ENCODE data around the gene PCGF2. TPM values are rescaled to one million over a fixed set of nuclear protein-coding genes. Genes with fewer than 3 reads are reported as not detected.

PCGF2 gene
- polyA plus RNA-seq, 1 donor: 72.0 TPM

GRCh38 chr17:38751808-38752307 is 3.7 kb upstream of the PCGF2 start:
- DNase-seq: peak; percentile 82

DNA sequence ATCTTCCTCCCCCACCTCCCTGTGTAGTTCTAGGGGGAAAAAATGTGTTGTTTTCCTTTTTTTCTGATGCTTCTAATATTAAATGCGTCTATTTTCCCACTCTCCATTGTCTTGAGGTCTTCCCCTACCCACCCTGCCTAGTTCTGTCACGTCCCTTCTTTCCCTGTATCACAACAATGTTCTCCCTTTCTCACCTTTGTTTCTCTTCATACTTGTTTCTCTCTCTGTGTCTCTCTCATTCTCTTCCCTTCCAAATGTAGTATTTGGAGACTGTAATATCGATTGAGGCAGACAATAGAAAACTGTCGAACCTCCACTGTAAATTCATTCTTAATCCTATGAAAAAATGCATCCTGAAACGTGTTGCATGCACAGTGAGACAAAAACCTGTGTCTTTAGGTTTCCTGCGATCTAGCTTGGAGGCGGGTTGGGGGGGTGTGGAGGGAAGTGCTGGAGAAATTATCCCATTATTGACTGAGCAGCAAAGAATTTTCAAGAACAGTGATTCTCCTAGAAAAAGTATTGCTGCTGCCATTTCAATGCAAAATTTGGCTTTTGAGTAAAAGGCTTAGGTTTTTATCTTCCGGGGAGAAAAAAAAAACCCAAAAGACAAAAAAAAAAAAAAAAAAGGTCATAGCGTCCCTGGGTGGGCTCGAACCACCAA is 3.1 kb upstream of the PCGF2 start:
- no peak for DNase-seq

DNA sequence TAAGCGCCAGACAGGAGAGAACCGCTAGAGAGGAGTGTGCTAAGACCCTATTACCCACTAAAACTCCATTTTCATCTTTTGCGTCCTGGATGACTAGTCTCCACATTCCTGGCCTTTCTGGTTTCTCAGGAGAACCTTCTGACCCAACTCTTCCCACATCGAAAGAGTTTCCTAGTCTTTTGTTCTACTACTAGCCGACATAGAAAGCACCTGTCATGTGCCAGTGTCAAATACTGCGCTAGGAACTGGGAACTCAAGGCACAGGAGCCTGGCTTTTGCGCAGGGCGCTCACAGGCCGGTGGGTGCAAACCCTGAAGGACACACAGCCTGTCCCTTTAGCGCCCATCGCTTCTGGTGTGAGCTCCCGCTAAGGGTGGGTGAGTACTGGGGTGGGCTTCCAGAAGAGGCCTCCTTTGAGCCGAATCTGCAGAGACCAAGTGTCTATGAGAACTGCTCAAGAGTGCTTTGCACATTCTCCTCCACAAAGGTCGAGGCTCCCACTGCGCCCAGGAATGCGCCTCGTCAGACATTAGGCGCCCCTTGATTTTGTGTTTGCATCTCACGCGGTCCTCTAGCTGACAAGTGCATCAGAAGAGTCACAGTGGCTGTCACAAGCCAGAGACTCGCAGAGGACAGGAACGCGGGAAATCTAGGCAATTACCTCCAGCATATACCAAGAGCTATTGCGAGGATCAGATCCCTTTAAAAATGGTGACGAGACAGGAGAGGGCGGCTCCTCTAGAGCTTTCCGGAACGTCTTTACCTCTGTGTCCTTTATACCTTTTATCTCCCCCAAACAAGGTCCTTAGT is 2.4 kb upstream of the PCGF2 start:
- no peak for DNase-seq

GRCh38 chr17:38750044-38750311 is 1.8 kb upstream of the PCGF2 start:
- no peak for DNase-seq

DNA sequence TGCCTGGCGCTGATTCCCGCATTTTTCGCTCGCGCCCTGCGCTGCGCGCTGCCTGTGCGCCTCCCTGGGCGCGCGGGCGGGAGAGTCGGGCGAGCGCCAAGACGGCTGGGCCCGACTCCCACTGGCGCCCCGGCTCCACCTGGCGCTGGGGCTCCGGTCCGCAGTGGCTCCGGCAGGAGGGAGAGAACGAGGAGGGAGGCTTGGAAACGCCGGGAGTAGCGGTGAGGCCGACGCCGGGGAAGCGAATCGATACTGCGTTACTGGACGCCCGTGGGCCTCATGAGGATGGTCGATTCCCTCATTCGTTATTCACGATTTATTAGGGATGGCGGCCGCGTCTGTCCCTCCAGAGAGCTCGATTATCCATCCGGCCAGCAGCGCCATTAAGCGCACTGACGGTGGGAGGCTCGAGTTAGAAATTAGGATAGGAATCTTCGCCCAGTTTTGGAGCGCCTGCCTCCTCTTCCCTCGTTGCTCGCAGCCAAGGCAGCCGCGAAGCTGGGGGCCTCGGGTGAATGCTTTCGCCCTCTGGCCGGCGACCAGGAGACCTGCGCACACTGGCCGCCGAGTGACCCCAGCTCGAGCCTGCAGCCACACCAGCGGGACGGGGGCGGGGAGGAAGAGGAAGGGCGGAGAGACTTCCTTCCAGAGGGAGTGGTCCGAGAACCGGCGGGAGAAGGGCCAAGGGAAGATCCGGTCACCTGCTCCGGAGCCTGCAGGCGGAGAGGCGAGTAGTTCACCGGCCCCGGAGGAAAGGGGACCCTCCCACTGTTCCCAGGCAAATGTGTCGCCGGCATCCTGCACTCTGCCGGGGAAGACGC is 1.3 kb upstream of the PCGF2 start:
- DNase-seq: peak; percentile 83

- no peak for DNase-seq
Observed at GRCh38 chr17:38748892-38749222, 721 bp upstream of the PCGF2 start.

DNA sequence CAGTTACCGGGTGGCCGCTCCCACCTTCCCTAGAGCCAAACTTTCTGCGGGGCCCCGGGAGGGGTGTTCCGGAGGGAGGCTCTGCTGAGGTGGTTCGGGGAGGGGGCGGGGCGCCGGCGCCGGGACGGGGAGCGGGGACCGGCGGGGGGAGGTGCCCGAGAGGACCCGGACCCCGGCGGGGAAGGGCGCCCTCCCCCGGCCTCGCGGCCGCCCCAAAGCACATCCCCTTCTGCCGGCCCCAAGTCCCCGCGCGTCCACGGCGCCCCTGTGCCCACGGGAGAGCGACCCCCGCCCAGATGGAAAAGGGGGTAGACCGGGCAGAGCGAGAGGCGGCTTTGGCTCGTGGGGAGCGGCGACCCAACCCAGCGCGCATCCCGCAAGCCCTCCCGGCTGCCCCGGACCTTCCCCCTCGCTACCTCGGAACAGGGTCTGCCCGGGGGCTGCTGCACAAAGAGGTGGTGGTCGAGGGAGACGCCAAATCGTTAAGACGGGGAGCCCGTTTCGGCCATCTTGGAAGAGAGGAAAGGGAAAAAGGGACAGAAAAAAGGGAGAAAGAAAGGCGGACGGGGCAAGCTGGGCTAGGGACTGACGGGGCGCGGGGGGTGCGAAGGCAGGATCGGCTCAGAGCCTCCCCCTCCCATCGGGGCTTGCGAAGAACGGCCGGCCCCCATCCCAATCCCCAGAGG is 530 bp downstream of the PCGF2 start:
- DNase-seq: no peak

- DNase-seq: no peak
Observed at GRCh38 chr17:38746849-38747462, 1.2 kb downstream of the PCGF2 start.

DNA sequence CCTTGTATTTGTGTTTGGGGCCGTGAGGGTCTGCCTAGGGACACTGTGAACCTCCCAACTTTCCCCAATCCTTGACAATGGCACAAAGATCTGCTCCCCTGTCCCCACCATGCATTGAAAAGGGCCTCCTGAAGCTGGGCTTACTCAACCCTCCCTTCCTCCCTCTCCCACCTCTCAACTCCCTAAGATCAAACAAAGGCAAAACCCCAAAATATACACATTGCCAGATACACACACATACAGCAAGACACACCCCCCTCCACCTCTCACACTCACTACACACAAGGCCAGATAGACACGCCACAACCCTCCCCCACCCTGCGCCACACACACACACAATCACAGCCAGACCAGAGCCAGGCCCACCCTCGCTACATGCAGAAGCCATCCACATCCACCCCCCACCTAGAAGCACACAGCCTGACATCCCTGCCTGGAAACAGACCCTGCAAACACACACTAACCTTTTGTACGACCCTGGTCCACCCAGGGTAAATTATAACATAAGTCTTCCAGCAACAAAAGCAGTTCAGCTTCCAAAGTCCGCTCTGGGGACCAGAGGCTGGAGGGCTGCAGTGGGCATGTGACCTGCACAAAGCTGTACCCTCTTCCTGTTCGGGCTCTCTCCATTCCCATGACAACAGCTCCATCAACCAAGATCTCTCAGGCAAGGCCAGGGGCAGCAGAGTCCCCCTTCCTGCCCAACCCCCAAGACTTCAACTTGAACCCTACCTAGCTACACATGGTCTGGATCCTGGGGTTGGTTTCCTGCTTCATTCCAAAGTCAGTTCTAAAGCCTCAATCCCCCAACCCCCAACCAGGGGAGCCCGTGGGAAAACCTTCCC is 1.9 kb downstream of the PCGF2 start:
- no peak for DNase-seq

GRCh38 chr17:38745545-38745944 is 2.6 kb downstream of the PCGF2 start:
- DNase-seq: no peak

GRCh38 chr17:38743556-38744171 is 4.5 kb downstream of the PCGF2 start:
- DNase-seq: no peak

GRCh38 chr17:38742411-38743308 is 5.5 kb downstream of the PCGF2 start:
- no peak for DNase-seq

DNA sequence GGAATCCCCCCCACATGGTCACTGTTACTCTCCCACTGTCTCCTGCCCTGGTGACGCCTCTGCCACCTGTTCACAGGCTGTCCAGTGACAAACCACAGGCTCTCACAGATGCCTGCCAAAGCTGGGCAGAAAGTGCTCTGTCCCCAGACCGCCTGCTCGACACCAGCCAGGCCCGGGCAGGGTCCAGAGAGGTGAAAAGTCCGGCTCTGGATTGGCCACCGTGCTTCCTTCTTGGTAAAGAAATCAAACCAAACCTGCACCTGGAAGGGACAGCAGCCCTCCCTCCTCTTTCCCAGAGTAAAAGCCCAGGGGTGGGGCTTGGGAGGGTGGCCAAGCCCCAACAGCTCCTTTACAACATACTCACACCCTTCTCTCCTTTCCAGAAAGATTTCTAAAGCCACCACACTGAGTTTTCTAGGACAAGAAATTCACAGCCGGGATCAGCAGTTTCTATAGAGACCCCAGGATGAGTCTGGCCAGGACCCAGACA is 6.2 kb downstream of the PCGF2 start:
- no peak for DNase-seq

DNA sequence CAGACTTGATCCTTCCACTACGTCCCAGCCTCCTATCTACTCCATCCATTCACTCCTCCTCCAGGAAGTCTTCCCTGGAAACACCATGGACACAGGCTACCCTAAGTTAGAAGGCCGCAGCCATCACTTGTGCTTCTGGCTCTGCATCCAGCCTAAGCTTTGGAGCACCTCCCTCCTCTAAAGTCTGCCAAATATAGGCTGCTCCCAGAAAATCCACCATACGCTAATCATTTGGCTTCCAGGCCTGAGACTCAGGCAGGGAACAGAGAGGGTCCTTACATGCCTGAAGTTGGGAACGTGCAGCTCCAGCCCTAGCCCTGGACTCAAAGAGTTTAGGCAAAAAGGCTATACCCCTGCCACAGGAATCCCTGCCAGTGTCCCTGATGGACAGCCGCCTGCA is 6.7 kb downstream of the PCGF2 start:
- DNase-seq: no peak

- no peak for DNase-seq
Observed at GRCh38 chr17:38740806-38741205, 7.3 kb downstream of the PCGF2 start.

- no peak for DNase-seq
Observed at GRCh38 chr17:38740044-38740443, 8.1 kb downstream of the PCGF2 start.

- no peak for DNase-seq
Observed at GRCh38 chr17:38739305-38739704, 8.8 kb downstream of the PCGF2 start.

- DNase-seq: no peak
Observed at GRCh38 chr17:38738686-38739085, 9.4 kb downstream of the PCGF2 start.

- DNase-seq: no peak
Observed at GRCh38 chr17:38738007-38738662, 10.0 kb downstream of the PCGF2 start.

Data from left kidney (tissue), 2 donors.